GM18508 (cell line): ENCODE results near the gene BCL2A1.

Experiments
- ATAC-seq: cut with Tn5 transposase; IDR thresholded peaks from one replicate; pipeline ENCODE4 v1.9.1; 2021; ENCODE audit warnings: moderate number of reproducible peaks; ENCODE audit not compliant: insufficient read depth, unreplicated experiment

BCL2A1 gene

DNA sequence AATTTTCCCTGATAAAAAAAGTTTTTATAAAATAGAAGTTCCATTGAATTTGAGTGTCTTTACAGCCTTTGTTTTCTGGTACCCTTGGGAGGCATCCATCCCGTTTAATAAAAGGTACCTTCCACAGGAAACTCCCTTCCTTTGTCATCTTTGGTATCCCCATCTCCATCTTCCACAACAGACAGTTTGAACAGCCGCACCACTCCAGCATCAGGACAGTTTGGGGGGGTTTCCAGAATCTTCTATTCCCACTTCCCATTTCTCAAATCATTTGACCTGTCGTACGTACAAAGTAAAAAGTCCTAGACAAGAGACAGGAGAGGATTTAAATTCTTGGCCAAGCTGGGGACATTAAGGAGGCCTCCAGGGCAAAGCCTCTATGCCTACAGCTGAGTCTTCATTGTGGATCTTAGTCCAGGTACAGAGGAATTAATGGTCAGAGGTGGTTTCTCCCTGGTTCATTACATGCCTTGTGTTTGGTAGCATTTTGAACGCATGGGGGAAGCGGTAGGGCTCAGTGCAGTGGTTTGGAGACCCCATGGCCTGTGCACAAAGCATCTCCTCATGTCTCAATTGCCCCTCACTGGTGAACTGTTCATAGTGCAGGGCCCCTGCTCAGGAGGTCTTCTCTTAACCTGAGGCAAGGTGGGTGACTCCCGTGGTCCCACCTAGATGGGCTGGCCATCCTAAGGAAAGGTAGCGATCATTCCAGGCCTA is 19.4 kb upstream of the BCL2A1 start:
- no peak for ATAC-seq

GRCh38 chr15:79989682-79990081 is 18.7 kb upstream of the BCL2A1 start:
- ATAC-seq: no peak

DNA sequence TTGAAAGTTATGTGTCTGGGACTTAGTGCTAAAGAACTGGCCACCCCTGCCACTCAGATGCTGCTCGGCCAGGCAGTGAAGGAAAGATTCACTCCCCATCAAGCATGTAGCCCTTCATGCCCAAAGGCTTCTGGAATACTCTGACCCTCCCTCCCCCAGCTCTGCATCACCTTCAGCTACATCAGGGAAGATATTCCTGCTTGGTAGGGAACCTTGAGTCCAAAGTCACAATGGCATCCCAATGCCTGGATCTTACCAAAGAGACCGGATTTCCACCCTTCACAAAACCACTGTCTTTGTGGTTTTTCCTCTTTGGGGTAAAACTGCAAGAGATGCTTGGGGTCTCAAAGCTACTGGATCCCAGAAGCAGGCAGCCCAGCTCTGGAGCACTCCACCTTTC is 18.2 kb upstream of the BCL2A1 start:
- ATAC-seq: no peak

- no peak for ATAC-seq
Observed at GRCh38 chr15:79988448-79989117, 17.6 kb upstream of the BCL2A1 start.

DNA sequence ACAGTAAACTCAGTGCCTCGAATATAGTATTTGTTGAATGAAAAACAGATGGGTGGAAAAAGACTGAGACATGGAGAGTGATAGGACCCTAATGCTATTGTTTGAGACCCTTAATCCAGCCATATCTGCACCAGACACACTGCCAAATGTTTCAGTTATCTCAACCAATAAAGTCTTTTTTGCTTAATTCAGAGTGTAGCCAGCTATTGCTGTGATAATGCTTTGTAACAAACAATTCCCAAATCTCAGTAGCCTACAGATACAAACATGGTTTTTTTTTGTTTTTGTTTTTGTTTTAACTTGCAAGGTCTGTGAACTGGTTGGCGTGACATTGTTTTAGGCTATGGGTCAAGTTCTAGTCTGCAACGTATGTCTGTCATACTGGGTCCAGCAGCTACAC is 17.0 kb upstream of the BCL2A1 start:
- ATAC-seq: no peak

DNA sequence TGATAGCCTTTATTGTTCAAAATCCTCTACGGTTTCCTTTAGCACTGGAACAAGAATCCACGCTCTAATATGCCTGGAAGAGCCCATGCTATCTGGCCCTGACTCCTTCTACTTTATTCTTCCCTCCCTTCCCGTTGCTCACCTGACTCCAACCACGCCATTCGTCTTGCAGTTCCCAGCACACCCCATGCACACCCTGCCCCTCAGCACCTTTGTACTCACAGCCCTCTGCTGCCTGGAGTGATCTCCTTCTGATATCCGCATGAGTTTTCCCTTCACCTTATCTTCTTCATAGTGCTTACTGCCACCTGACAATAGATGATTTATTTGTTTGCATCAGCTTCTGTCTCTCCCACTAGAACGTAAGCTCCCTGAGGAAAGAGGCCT is 16.6 kb upstream of the BCL2A1 start:
- ATAC-seq: no peak

DNA sequence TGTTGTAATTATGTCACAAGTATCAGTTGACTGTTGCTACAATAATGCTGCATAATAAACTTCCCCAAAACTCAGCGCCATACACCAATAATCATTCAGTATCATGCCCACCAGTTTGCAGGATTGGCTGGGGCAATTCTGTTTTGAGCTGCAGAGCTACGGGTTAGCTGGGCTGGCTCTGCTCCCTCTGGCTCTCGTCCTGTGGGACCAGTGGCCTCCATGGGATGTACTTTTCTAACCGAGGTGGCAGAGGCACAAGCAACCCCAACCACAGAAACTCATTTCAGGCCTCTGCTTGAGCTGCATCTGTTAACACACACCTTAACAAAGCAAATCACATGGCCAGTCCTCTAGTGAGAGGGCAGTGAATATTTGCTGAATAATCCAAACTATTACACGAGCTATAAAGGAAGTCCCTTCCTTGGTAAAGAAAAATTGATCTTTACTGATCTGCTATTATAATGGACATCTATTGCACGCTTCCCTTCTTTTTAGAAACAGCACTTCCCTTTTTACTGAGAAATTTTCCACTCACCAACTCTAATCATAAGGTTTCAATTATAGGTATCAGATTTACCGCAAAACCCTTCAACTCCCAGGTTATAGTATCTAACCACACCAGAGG is 10.9 kb upstream of the BCL2A1 start:
- ATAC-seq: no peak

DNA sequence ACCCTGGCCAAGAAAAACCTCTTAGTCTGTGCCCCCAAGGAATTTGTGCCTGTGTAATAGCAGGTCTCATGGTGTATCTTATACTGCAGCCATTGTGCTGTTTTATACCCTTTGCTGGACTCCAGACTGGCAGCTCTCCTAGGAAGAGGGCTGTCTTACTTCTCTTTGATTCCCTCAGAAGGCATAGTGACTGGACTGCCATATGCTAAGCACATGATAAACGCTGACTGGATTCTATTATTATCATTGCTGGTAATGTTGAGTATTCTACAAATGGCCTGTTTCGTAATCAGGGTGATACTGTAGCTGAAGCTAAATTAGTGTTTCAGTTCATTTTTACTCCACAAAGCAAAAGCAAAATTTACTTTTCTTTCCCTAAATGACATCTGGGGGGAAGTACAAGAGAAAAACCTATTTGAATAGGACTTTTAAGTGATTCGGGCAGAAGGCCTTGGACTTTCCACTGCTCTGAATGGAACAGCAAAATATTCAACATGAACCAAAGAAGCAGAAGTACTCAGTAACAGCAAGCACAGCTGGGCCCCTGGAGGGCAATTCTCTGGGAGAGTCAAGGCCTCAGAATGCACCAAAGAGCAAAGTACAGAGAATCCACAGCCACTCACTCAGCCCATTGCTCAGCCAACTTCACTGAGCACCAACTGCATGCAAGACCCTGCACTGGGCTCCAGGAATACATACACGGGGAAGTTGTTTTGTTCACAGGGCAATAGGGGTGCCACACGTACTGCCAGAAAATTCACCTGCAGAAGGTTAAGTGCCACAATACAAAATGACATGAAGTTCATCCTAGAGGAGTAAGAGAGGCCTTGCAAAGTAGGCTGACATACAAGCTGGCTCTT is 7.9 kb upstream of the BCL2A1 start:
- no peak for ATAC-seq

DNA sequence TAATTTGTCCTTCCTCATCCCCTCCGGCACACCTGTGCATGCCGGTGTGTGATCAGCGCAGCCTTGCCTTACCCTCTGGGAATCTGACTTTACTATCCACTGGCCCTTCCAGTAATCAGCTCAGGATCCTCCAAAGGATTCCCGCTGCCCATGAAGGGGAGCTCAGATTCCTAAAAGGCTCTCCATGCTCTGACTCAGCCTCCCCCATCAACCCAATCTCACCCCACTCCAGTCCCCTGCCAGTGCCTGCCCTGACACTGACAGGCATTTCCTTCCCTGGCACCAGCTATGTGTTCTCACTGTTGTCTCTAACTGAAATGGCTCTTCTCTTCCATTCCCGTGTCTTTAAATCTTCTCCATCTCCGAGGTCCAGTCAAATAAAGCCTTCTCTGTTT is 7.3 kb upstream of the BCL2A1 start:
- ATAC-seq: no peak

DNA sequence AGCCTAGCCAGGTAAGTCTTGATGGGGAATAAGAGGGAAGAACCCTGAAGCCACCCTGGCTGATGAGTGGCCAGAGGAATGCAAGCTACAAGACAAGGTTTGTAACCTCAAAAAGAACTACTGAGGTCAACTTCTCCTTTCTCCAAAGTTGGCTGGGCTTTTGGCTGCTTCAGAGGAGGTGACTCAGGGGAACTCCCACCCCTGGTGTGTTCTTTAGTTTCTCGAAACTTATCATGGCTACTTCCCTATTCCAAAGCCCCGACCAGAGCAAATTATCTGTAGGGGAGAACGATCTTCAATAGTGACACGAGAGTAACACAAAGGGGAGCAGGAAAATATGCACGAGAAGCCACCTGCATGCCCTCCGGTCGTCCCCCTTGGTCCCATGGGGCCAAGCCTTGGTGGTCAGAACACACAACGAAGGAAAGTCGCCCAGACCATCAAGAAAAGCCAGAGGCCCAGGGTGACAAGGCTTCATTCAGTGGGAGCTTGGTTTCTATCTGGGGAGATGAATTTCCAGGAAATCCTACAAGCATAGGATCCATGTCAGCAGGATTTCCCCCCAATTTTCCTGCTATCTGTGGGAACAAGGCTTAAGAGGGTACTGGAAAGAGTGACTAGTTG is 6.5 kb upstream of the BCL2A1 start:
- ATAC-seq: no peak

GRCh38 chr15:79973456-79974195 is 2.6 kb upstream of the BCL2A1 start:
- ATAC-seq: no peak

DNA sequence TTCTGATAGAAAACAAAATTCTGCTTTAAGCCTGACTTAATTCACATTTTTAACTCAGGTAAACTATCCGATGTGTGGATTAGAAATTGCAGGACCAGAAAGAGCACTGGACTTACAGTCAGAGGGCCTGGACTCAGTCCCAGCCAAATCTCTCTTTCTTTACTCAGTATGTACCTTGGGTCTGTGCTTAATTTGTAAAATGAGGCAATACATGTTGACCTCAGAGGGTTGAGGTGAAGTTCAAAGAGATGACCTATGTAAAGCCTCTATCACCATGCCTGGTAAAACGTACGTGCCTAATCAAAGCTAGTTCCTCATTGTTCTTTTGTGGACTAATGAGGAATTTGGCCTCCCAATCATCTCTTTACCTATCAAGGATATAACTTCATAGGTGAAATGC is 1.9 kb upstream of the BCL2A1 start:
- ATAC-seq: no peak

DNA sequence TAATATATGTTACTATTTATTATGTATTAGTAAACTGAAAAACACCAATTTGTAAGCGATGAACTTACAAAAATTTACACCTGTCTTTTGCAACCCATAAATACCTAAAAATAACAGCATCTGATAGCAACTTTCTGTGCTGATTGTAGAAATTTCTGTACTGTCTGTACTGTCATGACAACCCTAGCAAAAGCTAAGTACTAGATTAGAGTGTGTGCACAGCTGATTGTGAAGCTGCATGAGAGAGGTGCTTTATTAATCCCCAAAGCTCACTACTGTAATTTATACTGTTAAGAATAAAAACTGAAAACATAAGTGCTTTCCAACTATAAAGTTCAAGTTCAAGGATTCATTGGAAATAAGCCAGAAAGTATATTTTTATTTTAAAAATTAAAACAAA is 815 bp downstream of the BCL2A1 start:
- no peak for ATAC-seq

GRCh38 chr15:79969146-79969545 is 1.9 kb downstream of the BCL2A1 start:
- ATAC-seq: no peak

DNA sequence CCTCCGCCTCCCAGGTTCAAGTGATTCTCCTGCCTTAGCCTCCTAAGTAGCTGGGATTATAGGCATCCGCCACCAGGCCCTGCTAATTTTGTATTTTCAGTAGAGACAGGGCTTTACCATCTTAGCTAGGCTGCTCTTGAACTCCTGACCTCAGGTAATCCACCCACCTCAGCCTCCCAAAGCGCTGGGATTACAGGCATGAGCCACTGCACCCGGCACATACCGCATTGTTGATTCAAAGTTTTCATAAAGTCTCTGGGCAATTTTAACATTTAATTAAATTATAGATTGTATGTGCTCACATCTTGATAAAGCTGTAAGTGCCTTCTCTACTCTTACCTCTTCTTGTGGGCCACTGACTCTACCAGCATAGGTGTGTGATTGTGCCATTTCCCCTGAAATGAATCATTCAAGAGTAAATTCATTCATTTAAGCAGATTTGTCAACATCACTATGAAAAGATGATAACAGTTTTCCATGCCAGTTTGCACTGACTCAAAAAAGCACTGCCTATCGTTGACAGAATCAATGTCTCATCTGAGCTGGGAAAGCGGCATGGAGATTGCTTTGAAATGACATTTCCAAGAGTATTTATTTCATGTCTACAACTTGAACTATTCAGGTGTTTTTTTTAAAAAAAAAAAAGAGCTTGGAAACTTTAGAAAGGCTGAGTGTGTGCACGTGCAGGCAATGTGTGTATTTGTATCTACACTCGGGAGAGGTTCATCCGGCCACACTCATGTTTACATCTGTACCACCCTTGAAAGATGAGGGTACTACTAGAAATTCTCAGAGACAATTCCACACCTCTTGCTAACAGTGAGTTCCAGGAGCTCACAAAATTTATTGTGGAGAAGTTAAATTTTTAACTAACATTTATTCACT is 3.5 kb downstream of the BCL2A1 start:
- no peak for ATAC-seq

GRCh38 chr15:79966634-79967297 is 4.2 kb downstream of the BCL2A1 start:
- ATAC-seq: no peak

DNA sequence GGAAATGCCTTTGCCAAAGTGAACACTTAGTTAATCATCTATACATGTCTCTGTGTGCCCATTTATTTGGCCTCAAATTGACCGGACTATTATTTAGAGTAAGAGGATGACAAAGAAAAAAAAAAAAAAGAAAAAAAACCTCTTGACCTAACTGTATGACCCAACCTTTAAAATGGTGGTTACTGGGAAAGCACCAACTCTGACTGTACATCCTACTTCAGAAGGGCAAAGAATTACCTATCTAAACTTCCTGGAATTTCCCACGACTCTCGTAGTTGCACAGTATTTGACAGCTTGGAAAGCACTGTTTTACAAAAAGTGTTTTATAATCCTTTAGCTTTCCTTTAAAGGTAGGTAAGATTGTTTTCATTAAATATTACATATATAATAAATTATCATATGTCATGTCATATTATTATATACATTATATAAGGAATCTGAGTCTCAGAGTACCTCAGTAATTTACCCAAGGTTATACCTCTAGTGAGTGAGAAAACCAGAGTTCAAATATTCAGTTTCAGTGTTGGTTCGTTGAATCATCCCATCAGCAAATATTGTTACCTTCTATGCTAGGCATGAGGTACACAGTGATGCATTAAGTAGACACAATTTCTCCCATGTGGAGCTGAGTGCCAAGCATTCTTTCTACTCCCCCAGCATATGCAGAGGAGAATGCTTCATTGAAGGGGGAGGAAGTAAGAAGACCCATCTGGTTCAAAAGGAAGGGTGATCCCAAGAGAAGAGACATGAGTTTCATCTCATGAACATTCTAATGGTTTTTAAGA is 5.0 kb downstream of the BCL2A1 start:
- ATAC-seq: no peak
